Neuronal stem cell (in vitro differentiated cells): ENCODE data around the gene ABCC2.

Experiments used
- DNase-seq: peaks from one replicate; pipeline ENCODE4 v3.0.0-alpha.2; 2013; ENCODE audit warnings: low spot score
- H2AFZ ChIP-seq: one replicate; pipeline ENCODE4 v1.6.1; 2013; ENCODE audit warnings: mild to moderate bottlenecking, low read length, inconsistent platforms
- H2AK5ac ChIP-seq: 2 replicates; pipeline ENCODE4 v1.6.1; 2013; ENCODE audit warnings: low read depth, mild to moderate bottlenecking, inconsistent platforms, low read length, moderate library complexity, mixed read lengths
- H2BK120ac ChIP-seq: 2 replicates; pipeline ENCODE4 v1.6.1; 2013; ENCODE audit warnings: low read depth, mild to moderate bottlenecking, inconsistent platforms, low read length, moderate library complexity, mixed read lengths
- H2BK12ac ChIP-seq: one replicate; pipeline ENCODE4 v1.6.1; 2013; ENCODE audit warnings: low read length, inconsistent platforms
- H2BK15ac ChIP-seq: 2 replicates; pipeline ENCODE4 v1.6.1; 2013; ENCODE audit warnings: mild to moderate bottlenecking, low read length, inconsistent platforms, mixed read lengths
- H2BK5ac ChIP-seq: one replicate; pipeline ENCODE4 v1.6.1; 2013; ENCODE audit warnings: inconsistent platforms, mild to moderate bottlenecking, low read length, moderate library complexity
- H3K14ac ChIP-seq: one replicate; pipeline ENCODE4 v1.6.1; 2013; ENCODE audit warnings: low read length, inconsistent platforms
- H3K18ac ChIP-seq: 2 replicates; pipeline ENCODE4 v1.6.1; 2013; ENCODE audit warnings: low read length, inconsistent platforms
- H3K23ac ChIP-seq: 2 replicates; pipeline ENCODE4 v1.6.1; 2013; ENCODE audit warnings: low read depth, mild to moderate bottlenecking, mixed read lengths, low read length, inconsistent platforms; ENCODE audit not compliant: poor library complexity
- H3K27ac ChIP-seq: replicated peaks from 3 replicates; pipeline ENCODE4 v1.5.1; 2013; ENCODE audit warnings: low read length, inconsistent platforms
- H3K27me3 ChIP-seq, 3 experiments: 2 replicates each; pipeline ENCODE4 v1.6.1; 2013; ENCODE audit warnings: low read length in 3 of 3, mild to moderate bottlenecking in 2 of 3, inconsistent platforms in 1 of 3, low read depth in 1 of 3, mixed read lengths in 1 of 3, moderate library complexity in 1 of 3; ENCODE audit not compliant: control insufficient read depth in 3 of 3, insufficient read depth in 3 of 3
- H3K36me3 ChIP-seq, 2 donors: replicated peaks in 1 of 2; 2 replicates each; pipeline ENCODE4 v1.6.1; 2013; ENCODE audit warnings: low read length in 2 of 2; ENCODE audit not compliant: control insufficient read depth in 2 of 2, insufficient read depth in 2 of 2
- H3K4ac ChIP-seq: 2 replicates; pipeline ENCODE4 v1.6.1; 2013; ENCODE audit warnings: inconsistent platforms, mild to moderate bottlenecking, low read length, moderate library complexity
- H3K4me1 ChIP-seq, 2 donors: 1 replicate in 1 of 2; 2 replicates in 1 of 2; pipeline ENCODE4 v1.6.1; 2013; ENCODE audit warnings: low read length in 2 of 2, low read depth in 1 of 2; ENCODE audit not compliant: control insufficient read depth in 2 of 2, insufficient read depth in 1 of 2
- H3K4me2 ChIP-seq: one replicate; pipeline ENCODE4 v1.6.1; 2013; ENCODE audit warnings: mild to moderate bottlenecking, low read length, inconsistent platforms; ENCODE audit not compliant: insufficient read depth, poor library complexity, severe bottlenecking
- H3K4me3 ChIP-seq, 2 donors: 2 replicates each; pipeline ENCODE4 v1.5.1; 2013; ENCODE audit warnings: low read length in 2 of 2, mild to moderate bottlenecking in 2 of 2, inconsistent platforms in 1 of 2, moderate library complexity in 1 of 2
- H3K79me1 ChIP-seq: one replicate; pipeline ENCODE4 v1.6.1; 2013; ENCODE audit warnings: low read depth, mild to moderate bottlenecking, inconsistent platforms, low read length, moderate library complexity
- H3K9ac ChIP-seq: one replicate; pipeline ENCODE4 v1.6.1; 2013; ENCODE audit warnings: mild to moderate bottlenecking, low read depth, low read length, inconsistent platforms; ENCODE audit not compliant: poor library complexity
- H3K9me3 ChIP-seq, 2 donors: replicated peaks in 1 of 2; 2 replicates each; pipeline versions ENCODE3 to v1.6.1; 2013; ENCODE audit warnings: low read length in 2 of 2, mild to moderate bottlenecking in 2 of 2, inconsistent platforms in 1 of 2, low read depth in 1 of 2, mixed read lengths in 1 of 2, moderate library complexity in 1 of 2; ENCODE audit not compliant: control insufficient read depth in 2 of 2, insufficient read depth in 1 of 2
- H4K8ac ChIP-seq: one replicate; pipeline ENCODE4 v1.6.1; 2013; ENCODE audit warnings: low read depth, mild to moderate bottlenecking, inconsistent platforms, low read length, moderate library complexity
- H4K91ac ChIP-seq: one replicate; pipeline ENCODE4 v1.6.1; 2013; ENCODE audit warnings: low read length, low read depth, mild to moderate bottlenecking, inconsistent platforms; ENCODE audit not compliant: poor library complexity
- WGBS, 2 donors: extraction: QIAGEN DNeasy Blood & Tissue Kit; methylation state at CpG; one replicate each; pipeline ENCODE4 v1.1.7; 2013; ENCODE audit warnings: missing lambda C conversion rate in 2 of 2, mixed read lengths in 1 of 2; ENCODE audit not compliant: insufficient read length in 2 of 2, insufficient replicate concordance in 1 of 2; ENCODE audit errors: extremely low coverage in 2 of 2; 5-methylcytosine and 5-hydroxymethylcytosine counted together

ABCC2 gene

GRCh38 chr10:99873846-99874245, 91.4 kb downstream of the ABCC2 start:
- H3K9ac ChIP-seq = no peak overlapping the region
- no peak overlapping the region for H4K8ac ChIP-seq
- H3K4me3 ChIP-seq = no peak overlapping the region
- H3K14ac ChIP-seq = no peak overlapping the region
- no peak overlapping the region for H2AFZ ChIP-seq
- H2BK15ac ChIP-seq = no peak overlapping the region
- no peak overlapping the region for H3K18ac ChIP-seq
- H3K27me3 ChIP-seq = no peaks in the 10 kb centered on the region
- no peaks in the 10 kb centered on the region for H3K79me1 ChIP-seq
- DNase-seq = no peak
- H3K23ac ChIP-seq = no peak overlapping the region
- H4K91ac ChIP-seq = no peak overlapping the region
- H3K27ac ChIP-seq = no peak overlapping the region
- no peak overlapping the region for H2BK120ac ChIP-seq
- H2BK5ac ChIP-seq = no peak overlapping the region
- no peak overlapping the region for H3K4me2 ChIP-seq
- H3K4me1 ChIP-seq = no peaks in the 10 kb centered on the region
- no peak overlapping the region for H3K4ac ChIP-seq
- WGBS, 2 donors = no CpG with 5 or more reads among the region's 5 CpGs
- peaks cover 0 to 2% of the 10 kb centered on the region in 2 donors for H3K9me3 ChIP-seq
- no peak overlapping the region for H2BK12ac ChIP-seq
- peaks cover 26 to 46% of the 10 kb centered on the region in 2 donors for H3K36me3 ChIP-seq
- H2AK5ac ChIP-seq = no peak overlapping the region

- Histone ChIP-seq H3K4ac (no peak overlapping the region), H2BK15ac (no peak overlapping the region), H3K14ac (no peak overlapping the region), H4K91ac (no peak overlapping the region), H3K9me3 (peaks cover 0 to 2% of the 10 kb centered on the region in 2 donors), H3K4me3 (no peak overlapping the region), H2BK5ac (no peak overlapping the region), H3K79me1 (no peaks in the 10 kb centered on the region), H3K23ac (no peak overlapping the region), H2AK5ac (no peak overlapping the region), H3K27me3 (no peaks in the 10 kb centered on the region), H2BK120ac (no peak overlapping the region), H3K36me3 (peaks cover 28 to 53% of the 10 kb centered on the region in 2 donors), H3K9ac (no peak overlapping the region), H2BK12ac (no peak overlapping the region), H3K4me2 (no peak overlapping the region), H4K8ac (no peak overlapping the region), H3K18ac (no peak overlapping the region), H3K27ac (no peak overlapping the region), H3K4me1 (no peaks in the 10 kb centered on the region), H2AFZ (no peak overlapping the region)
- WGBS, 2 donors = no CpG with 5 or more reads among the region's 9 CpGs
- no peak for DNase-seq
Observed at GRCh38 chr10:99874341-99875085, 92.1 kb downstream of the ABCC2 start.

DNA sequence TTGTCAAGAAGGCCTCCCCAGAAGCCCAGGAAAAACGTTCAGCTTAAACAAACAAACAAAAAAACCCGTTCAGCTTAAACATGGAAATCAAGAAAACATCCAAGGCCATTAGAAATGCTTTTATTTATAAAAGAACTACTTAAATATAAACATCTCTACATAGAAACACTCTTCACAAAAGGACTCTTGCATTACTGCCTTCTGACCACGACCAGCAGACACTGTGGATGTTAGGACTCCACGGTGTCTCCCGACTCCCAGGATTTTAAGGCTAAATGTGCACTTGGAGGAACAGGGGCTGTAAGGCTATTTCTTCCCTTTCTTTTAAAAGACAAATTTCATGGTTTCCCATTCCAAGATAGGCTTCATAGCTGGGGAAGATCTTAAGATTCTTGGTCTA, 93.0 kb downstream of the ABCC2 start:
- no peak for DNase-seq
- H3K9ac ChIP-seq = no peak overlapping the region
- WGBS, 2 donors = no CpG with 5 or more reads among the region's 5 CpGs

GRCh38 chr10:99880080-99880835, 97.8 kb downstream of the ABCC2 start:
- Histone ChIP-seq H3K4me3 (peak overlapping the region in 1 of 2 donors; percentile 50), H3K4me1 (no peaks in the 10 kb centered on the region), H2AFZ (no peak overlapping the region), H3K23ac (no peak overlapping the region), H3K4ac (no peak overlapping the region), H3K18ac (no peak overlapping the region), H3K9me3 (peaks cover 0 to 2% of the 10 kb centered on the region in 2 donors), H4K91ac (no peak overlapping the region), H3K79me1 (no peaks in the 10 kb centered on the region), H3K14ac (no peak overlapping the region), H2BK12ac (no peak overlapping the region), H3K4me2 (no peak overlapping the region), H2AK5ac (no peak overlapping the region), H2BK5ac (no peak overlapping the region), H2BK120ac (no peak overlapping the region), H3K9ac (no peak overlapping the region), H3K27me3 (no peaks in the 10 kb centered on the region), H3K27ac (no peak overlapping the region), H4K8ac (no peak overlapping the region), H2BK15ac (no peak overlapping the region), H3K36me3 (peaks cover 63 to 100% of the 10 kb centered on the region in 2 donors)
- WGBS, 2 donors = no CpG with 5 or more reads among the region's 19 CpGs
- DNase-seq = no peak

More for the DNA sequence above, 93.0 kb downstream of the ABCC2 start:
- Histone ChIP-seq H4K91ac (no peak overlapping the region), H2AK5ac (no peak overlapping the region), H4K8ac (no peak overlapping the region), H3K23ac (no peak overlapping the region), H3K4me2 (no peak overlapping the region), H3K4me1 (no peaks in the 10 kb centered on the region), H3K36me3 (peaks cover 36 to 63% of the 10 kb centered on the region in 2 donors), H2AFZ (no peak overlapping the region), H3K79me1 (no peaks in the 10 kb centered on the region), H2BK5ac (no peak overlapping the region), H3K9me3 (peaks cover 0 to 2% of the 10 kb centered on the region in 2 donors), H2BK12ac (no peak overlapping the region), H3K4me3 (no peak overlapping the region), H3K4ac (no peak overlapping the region), H3K27me3 (no peaks in the 10 kb centered on the region), H3K27ac (no peak overlapping the region), H3K14ac (no peak overlapping the region), H2BK15ac (no peak overlapping the region), H2BK120ac (no peak overlapping the region), H3K18ac (no peak overlapping the region)
